GM12891 (cell line): ENCODE results near the gene MAN2B1.
A peak's percentile ranks its signal among the peaks of the same experiment; 100 is the strongest.

Source experiments
- DNase-seq: peaks from one replicate; pipeline ENCODE4 v3.0.0; 2011; ENCODE audit warnings: low spot score; ENCODE audit not compliant: insufficient read length
- FAIRE-seq: peaks from 2 replicates; lab custom pipeline; 2011; peaks lifted over from hg19 to GRCh38; lab: Jason Lieb, UNC
- PAX5 ChIP-seq: IDR thresholded peaks from 2 replicates; pipeline ENCODE4 v1.6.1; 2011; ENCODE audit warnings: low read length, moderate library complexity, mild to moderate bottlenecking; ENCODE audit not compliant: insufficient read depth, severe bottlenecking
- POLR2A ChIP-seq: IDR thresholded peaks from 2 replicates; pipeline ENCODE4 v1.6.1; 2011; ENCODE audit warnings: low read depth, low read length, control low read depth
- POLR2AphosphoS5 ChIP-seq: IDR thresholded peaks from 2 replicates; pipeline ENCODE4 v1.6.1; 2011; ENCODE audit warnings: low read depth, low read length, control low read depth
- POU2F2 ChIP-seq: IDR thresholded peaks from 2 replicates; pipeline ENCODE4 v1.6.1; 2011; ENCODE audit warnings: low read depth, mild to moderate bottlenecking, control low read depth, low read length, moderate library complexity
- SPI1 ChIP-seq: IDR thresholded peaks from 2 replicates; pipeline ENCODE4 v1.6.1; 2011; ENCODE audit warnings: low read depth, low read length, control low read depth
- TAF1 ChIP-seq: IDR thresholded peaks from 2 replicates; pipeline ENCODE4 v1.6.1; 2011; ENCODE audit warnings: low read depth, low read length, control low read depth

Gene MAN2B1

GRCh38 chr19:12665671-12666264, 774 bp downstream of the MAN2B1 start:
- no peak for FAIRE-seq
- no peak for DNase-seq
- no peak; the same call in 1 of the 2 replicates for TF ChIP-seq TAF1
- no peak for TF ChIP-seq POU2F2
- no peak for TF ChIP-seq POLR2A
- TF ChIP-seq PAX5: no peak
- no peak for TF ChIP-seq SPI1
- no peak for TF ChIP-seq POLR2AphosphoS5

GRCh38 chr19:12665281-12665573, 1.3 kb downstream of the MAN2B1 start:
- TF ChIP-seq TAF1 (no peak), POLR2AphosphoS5 (peak; percentile 58; the same call in 1 of the 2 replicates), POLR2A (no peak; the same call in 1 of the 2 replicates), POU2F2 (no peak; the same call in 1 of the 2 replicates), SPI1 (peak; percentile 97), PAX5 (no peak)
- DNase-seq (peak; percentile 76), FAIRE-seq (peak; percentile 95)

GRCh38 chr19:12664406-12665280, 1.9 kb downstream of the MAN2B1 start:
- DNase-seq: no peak
- peak; percentile 66 for FAIRE-seq

GRCh38 chr19:12660980-12661379, 5.6 kb downstream of the MAN2B1 start:
- TF ChIP-seq POLR2A: no peak
- no peak for TF ChIP-seq POU2F2
- TF ChIP-seq POLR2AphosphoS5: no peak
- TF ChIP-seq TAF1: no peak
- DNase-seq: no peak
- FAIRE-seq: no peak

More at GRCh38 chr19:12664406-12665280, 1.9 kb downstream of the MAN2B1 start:
- TF ChIP-seq PAX5: no peak
- no peak for TF ChIP-seq POLR2A
- TF ChIP-seq SPI1: no peak

- no peak for TF ChIP-seq PAX5
- no peak for TF ChIP-seq POLR2AphosphoS5
- TF ChIP-seq TAF1: no peak
- no peak for TF ChIP-seq POU2F2
- no peak for TF ChIP-seq POLR2A
- no peak for TF ChIP-seq SPI1
- DNase-seq (no peak), FAIRE-seq (no peak)
Observed at GRCh38 chr19:12657966-12658365, 8.6 kb downstream of the MAN2B1 start.

- FAIRE-seq (no peak), DNase-seq (no peak)
- TF ChIP-seq PAX5: no peak
- no peak for TF ChIP-seq POU2F2
- no peak for TF ChIP-seq POLR2AphosphoS5
- TF ChIP-seq SPI1: no peak
- no peak for TF ChIP-seq POLR2A
- TF ChIP-seq TAF1: no peak
Observed at GRCh38 chr19:12656899-12657571, 9.5 kb downstream of the MAN2B1 start.

GRCh38 chr19:12655546-12655945, 11.0 kb downstream of the MAN2B1 start:
- DNase-seq (no peak), FAIRE-seq (no peak)
- 0 out of 2 replicates have a peak, but pooled peaks have one; percentile 34 for TF ChIP-seq POLR2A
- no peak for TF ChIP-seq PAX5

- DNase-seq (no peak), FAIRE-seq (no peak)
- TF ChIP-seq PAX5 (no peak), POLR2AphosphoS5 (no peak), POU2F2 (no peak)
Observed at GRCh38 chr19:12652219-12652618, 14.3 kb downstream of the MAN2B1 start.

- no peak for FAIRE-seq
Observed at GRCh38 chr19:12649941-12650340, 16.6 kb downstream of the MAN2B1 start.

GRCh38 chr19:12648088-12648487, 18.5 kb downstream of the MAN2B1 start:
- TF ChIP-seq POLR2AphosphoS5: no peak
- no peak for TF ChIP-seq POU2F2
- no peak for TF ChIP-seq POLR2A
- no peak for TF ChIP-seq TAF1
- TF ChIP-seq PAX5: no peak
- no peak for TF ChIP-seq SPI1
- FAIRE-seq (no peak), DNase-seq (no peak)

More at GRCh38 chr19:12649941-12650340, 16.6 kb downstream of the MAN2B1 start:
- no peak for DNase-seq
- TF ChIP-seq POLR2A (no peak), SPI1 (no peak), POLR2AphosphoS5 (no peak), PAX5 (no peak), POU2F2 (no peak), TAF1 (no peak)
